Esophagus squamous epithelium (tissue), 4 donors: ENCODE data around the gene NRXN3.

Source experiments
- POLR2A ChIP-seq, 4 donors: fragments of 450-650 bp; IDR thresholded peaks; one replicate each; pipeline ENCODE4 v1.6.1; 2017; ENCODE audit warnings: antibody characterized with exemption in 4 of 4, mild to moderate bottlenecking in 4 of 4, moderate library complexity in 3 of 4
- TF ChIP-seq, protein P1 (sequence below), 6 experiments: fragments of 450-650 bp in 4 of 6; fragments of 200-600 bp in 2 of 6; sonication (generic) in 2 of 6; IDR thresholded peaks; one replicate each; pipeline ENCODE4 v1.5.1; 2016 to 2019; ENCODE audit warnings: antibody characterized with exemption in 6 of 6, mild to moderate bottlenecking in 4 of 6, moderate library complexity in 4 of 6

DNA sequence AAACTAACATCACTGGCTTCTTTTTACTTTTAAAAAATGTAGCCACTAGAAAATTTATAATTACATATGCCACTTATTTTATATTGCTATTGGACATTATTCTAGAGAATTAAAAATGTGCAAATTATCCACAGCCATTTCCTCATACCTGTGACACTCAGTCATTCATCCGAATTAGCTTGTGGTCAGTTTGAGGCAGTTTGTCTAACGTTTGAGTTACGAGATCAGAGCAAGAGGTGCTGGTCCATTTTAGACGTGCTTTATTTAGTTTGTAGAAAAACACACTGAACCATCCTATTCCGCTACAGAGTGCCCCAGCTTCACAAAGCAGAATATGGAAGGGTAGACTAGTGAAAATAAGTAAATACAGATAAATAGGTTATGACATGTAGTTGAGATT, 513.0 kb downstream of the NRXN3 start:
- TF ChIP-seq, protein P1, sequence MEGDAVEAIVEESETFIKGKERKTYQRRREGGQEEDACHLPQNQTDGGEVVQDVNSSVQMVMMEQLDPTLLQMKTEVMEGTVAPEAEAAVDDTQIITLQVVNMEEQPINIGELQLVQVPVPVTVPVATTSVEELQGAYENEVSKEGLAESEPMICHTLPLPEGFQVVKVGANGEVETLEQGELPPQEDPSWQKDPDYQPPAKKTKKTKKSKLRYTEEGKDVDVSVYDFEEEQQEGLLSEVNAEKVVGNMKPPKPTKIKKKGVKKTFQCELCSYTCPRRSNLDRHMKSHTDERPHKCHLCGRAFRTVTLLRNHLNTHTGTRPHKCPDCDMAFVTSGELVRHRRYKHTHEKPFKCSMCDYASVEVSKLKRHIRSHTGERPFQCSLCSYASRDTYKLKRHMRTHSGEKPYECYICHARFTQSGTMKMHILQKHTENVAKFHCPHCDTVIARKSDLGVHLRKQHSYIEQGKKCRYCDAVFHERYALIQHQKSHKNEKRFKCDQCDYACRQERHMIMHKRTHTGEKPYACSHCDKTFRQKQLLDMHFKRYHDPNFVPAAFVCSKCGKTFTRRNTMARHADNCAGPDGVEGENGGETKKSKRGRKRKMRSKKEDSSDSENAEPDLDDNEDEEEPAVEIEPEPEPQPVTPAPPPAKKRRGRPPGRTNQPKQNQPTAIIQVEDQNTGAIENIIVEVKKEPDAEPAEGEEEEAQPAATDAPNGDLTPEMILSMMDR (IDR thresholded peaks at IDR 0.05) = no peak
- no peak for TF ChIP-seq POLR2A (IDR thresholded peaks at IDR 0.05)
